ENCODE data around the gene COX19. TPM values are rescaled to one million over a fixed set of nuclear protein-coding genes. Genes with fewer than 3 reads are reported as not detected.

COX19 gene
- total RNA-seq, 1 experiment from 2014 or later = 14.0 TPM

DNA sequence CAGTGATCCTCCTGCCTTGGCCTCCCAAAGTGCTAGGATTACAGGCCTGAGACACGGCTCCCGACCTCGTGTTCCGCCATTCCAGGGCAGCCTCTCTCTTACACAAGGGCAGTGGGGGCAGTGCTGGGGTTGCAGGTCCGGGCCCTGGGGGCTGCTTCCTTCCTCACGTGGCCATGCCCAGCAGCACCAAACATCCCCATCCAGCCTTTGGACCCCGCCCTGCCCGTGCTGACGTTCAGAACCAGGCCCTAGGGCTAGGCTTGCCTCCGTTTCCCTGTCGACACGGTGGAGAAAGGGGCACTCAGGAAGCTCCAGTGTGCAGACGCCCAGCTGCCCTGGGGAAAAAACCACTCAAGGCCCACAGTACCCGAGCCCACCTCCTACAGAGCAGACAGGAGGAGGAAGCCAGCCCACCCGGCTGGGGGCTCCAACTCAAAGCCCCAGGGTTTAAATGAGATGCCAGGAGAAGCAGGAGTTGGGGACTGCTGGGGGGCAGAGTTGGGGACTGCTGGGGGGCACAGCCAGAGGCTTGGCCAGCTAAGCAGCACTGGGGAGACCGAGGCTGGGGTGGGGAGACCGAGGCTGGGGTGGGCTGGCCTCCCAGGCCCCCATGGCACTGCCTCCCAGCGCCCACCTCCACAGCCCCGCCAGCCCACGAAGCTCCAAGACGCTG lies 56.8 kb downstream of the COX19 start:
- H3K79me2 ChIP-seq (ENCODE audit: insufficient read depth, low read length) = no peaks in the 10 kb centered on the region
- RAD21 ChIA-PET (ENCODE audit: low non-redundant PET in 1 of 2, low total read pairs in 2 of 2, uncharacterized antibody in 2 of 2, unreplicated experiment in 2 of 2) = no interaction called here
- no peaks in the 10 kb centered on the region for H3K36me3 ChIP-seq (ENCODE audit: control insufficient read depth in 1 of 2, insufficient read depth in 2 of 2, low read length in 2 of 2)
- H3K4me1 ChIP-seq (ENCODE audit: control insufficient read depth in 1 of 2, insufficient read depth in 2 of 2, low read length in 2 of 2) = peaks cover 4 to 8% of the 10 kb centered on the region in 2 experiments; a peak in 3 of 4 replicates
- no peak for DNase-seq (ENCODE audit: low read depth, low spot score)
- no peak overlapping the region for H3K4me2 ChIP-seq (ENCODE audit: low read length)
- H3K9ac ChIP-seq (ENCODE audit: low read length) = no peak overlapping the region
- no peak overlapping the region for H3K4me3 ChIP-seq (replicated peaks in 1 of 2; ENCODE audit: low read depth in 1 of 2, low read length in 2 of 2)
- POLR2A ChIA-PET = no interaction called here
- intact Hi-C loops (cut with micrococcal nuclease) = no loop called here
- no peaks in the 10 kb centered on the region for H3K27me3 ChIP-seq (ENCODE audit: insufficient read depth, low read length)
- CTCF ChIA-PET = interaction anchor here (0.6 kb wide), 1 partner anchor 12 kb away, joined by 3 read pairs; no protein-coding TSS in a partner anchor
- no peak for TF ChIP-seq EZH2 (IDR thresholded peaks at IDR 0.05)
- TF ChIP-seq EGR1 (IDR thresholded peaks at IDR 0.05; ENCODE audit: low read depth) = no peak
- TF ChIP-seq ELF1 (IDR thresholded peaks at IDR 0.05; ENCODE audit: borderline replicate concordance, low read depth) = no peak
- TF ChIP-seq, protein P1, sequence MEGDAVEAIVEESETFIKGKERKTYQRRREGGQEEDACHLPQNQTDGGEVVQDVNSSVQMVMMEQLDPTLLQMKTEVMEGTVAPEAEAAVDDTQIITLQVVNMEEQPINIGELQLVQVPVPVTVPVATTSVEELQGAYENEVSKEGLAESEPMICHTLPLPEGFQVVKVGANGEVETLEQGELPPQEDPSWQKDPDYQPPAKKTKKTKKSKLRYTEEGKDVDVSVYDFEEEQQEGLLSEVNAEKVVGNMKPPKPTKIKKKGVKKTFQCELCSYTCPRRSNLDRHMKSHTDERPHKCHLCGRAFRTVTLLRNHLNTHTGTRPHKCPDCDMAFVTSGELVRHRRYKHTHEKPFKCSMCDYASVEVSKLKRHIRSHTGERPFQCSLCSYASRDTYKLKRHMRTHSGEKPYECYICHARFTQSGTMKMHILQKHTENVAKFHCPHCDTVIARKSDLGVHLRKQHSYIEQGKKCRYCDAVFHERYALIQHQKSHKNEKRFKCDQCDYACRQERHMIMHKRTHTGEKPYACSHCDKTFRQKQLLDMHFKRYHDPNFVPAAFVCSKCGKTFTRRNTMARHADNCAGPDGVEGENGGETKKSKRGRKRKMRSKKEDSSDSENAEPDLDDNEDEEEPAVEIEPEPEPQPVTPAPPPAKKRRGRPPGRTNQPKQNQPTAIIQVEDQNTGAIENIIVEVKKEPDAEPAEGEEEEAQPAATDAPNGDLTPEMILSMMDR (IDR thresholded peaks at IDR 0.05 in 2 of 3, conservative IDR thresholded peaks at IDR 0.05 in 1 of 3; ENCODE audit: borderline replicate concordance in 1 of 3, insufficient read depth in 1 of 3, low read depth in 2 of 3, low read length in 2 of 3) = no peak
- TF ChIP-seq SRF (IDR thresholded peaks at IDR 0.05; ENCODE audit: low read depth) = no peak
- no peak for TF ChIP-seq CEBPB (IDR thresholded peaks at IDR 0.05; ENCODE audit: low read depth)
- no peak for TF ChIP-seq POLR2AphosphoS5 (IDR thresholded peaks at IDR 0.05; ENCODE audit: low read depth, low read length)
- TF ChIP-seq TCF7L2 (IDR thresholded peaks at IDR 0.05; ENCODE audit: borderline replicate concordance, extremely low read depth, insufficient read depth, insufficient read length) = no peak
- TF ChIP-seq SP1 (IDR thresholded peaks at IDR 0.05; ENCODE audit: low read depth) = no peak
- no peak for TF ChIP-seq JUND (IDR thresholded peaks at IDR 0.05)
- no peak for TF ChIP-seq FOSL1 (IDR thresholded peaks at IDR 0.05; ENCODE audit: low read depth)
- TF ChIP-seq, protein P2, sequence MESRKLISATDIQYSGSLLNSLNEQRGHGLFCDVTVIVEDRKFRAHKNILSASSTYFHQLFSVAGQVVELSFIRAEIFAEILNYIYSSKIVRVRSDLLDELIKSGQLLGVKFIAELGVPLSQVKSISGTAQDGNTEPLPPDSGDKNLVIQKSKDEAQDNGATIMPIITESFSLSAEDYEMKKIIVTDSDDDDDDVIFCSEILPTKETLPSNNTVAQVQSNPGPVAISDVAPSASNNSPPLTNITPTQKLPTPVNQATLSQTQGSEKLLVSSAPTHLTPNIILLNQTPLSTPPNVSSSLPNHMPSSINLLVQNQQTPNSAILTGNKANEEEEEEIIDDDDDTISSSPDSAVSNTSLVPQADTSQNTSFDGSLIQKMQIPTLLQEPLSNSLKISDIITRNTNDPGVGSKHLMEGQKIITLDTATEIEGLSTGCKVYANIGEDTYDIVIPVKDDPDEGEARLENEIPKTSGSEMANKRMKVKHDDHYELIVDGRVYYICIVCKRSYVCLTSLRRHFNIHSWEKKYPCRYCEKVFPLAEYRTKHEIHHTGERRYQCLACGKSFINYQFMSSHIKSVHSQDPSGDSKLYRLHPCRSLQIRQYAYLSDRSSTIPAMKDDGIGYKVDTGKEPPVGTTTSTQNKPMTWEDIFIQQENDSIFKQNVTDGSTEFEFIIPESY (IDR thresholded peaks at IDR 0.05; ENCODE audit: extremely low read depth, insufficient replicate concordance, low read length) = no peak
- ATAC-seq = no peak
- no TSS peak for BruUV-seq (replicated peaks)
- no peaks in the 10 kb centered on the region for H4K20me1 ChIP-seq (ENCODE audit: insufficient read depth)
- no peaks in the 10 kb centered on the region for H3K9me3 ChIP-seq (ENCODE audit: control insufficient read depth in 1 of 2, insufficient read depth in 1 of 2, low read depth in 1 of 2, low read length in 2 of 2)
- no peaks in the 10 kb centered on the region for H3K9me2 ChIP-seq (ENCODE audit: insufficient read depth)
- H2AFZ ChIP-seq (ENCODE audit: low read depth, low read length, poor library complexity, severe bottlenecking) = no peak overlapping the region
- H3K27ac ChIP-seq (ENCODE audit: low read depth, low read length) = no peak overlapping the region

All from HCT116 (cell line).